GM10847 (cell line): ENCODE data around the gene FUT7.

Experiments
- POLR2A ChIP-seq: IDR thresholded peaks from 2 replicates; pipeline ENCODE4 v1.6.1; 2011; ENCODE audit not compliant: insufficient read length; ENCODE audit errors: extremely low read depth

FUT7 gene

DNA sequence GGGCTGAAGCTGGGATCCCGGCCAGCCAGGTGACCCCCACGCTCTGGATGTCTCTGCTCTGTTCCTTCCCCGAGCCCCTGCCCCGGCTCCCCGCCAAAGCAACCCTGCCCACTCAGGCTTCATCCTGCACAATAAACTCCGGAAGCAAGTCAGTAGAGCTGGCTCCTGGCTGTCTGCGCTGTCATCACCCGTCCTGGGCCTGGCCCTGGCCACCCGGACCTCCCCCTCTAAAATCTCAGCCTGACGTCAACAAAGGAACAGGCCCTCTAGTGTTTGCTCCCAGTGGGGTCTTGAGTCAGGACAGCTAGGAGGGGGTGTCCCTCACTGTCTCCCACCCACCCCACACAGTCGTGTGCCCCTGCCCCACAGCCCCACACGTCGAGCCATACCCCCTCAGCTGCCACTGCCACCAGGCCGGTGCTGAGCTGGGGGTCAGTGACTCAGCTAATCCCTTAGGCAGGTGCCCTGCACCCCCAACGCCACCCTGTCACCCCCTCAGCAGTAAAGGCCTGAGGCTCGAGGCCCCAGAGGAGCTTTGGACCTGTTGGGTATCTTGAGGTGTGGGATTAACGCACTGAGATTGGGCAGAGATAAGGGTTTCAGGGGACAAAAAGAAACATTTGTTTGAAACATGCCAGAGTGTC is 50.2 kb downstream of the FUT7 start:
- no peak for TF ChIP-seq POLR2A

DNA sequence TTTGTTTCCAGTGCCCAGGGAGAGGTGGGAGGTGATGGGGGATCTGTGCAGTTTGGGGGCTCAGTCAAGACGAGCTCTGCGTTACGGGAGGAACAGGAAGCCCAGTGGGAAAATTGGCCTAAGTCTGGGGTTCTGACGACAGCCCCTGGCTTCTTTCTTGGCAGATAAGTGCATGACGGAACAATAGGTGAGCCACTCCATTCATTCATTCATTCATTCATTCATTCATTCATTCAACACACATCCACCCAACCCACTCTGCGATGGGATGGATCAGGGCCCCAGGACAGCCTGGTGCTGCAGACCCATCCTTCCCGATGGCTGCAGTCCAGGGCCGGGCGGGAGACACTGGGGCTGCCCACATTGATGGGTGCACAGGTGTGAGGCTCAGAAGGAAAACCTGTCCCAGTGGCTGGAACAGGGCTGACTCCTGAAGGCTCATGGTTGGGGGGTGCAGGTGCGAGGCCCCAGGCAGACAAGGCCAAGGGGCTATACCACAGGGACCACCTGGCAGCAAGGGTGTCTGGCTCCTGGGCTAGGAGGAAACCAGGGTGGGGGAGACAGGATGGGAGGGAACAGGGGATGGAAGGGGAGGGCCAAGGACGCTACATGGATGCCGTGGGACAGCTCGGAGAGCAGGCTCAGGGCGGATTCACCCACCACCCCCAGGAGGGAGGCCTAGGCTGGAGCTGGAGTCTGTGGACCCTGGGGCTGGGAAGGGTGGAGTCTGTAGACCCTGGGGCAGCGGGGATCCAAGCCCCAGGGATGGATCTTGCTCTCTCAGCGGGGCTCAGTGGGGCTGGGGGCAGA is 51.0 kb downstream of the FUT7 start:
- TF ChIP-seq POLR2A: no peak
